Ascending aorta (tissue), 2 donors: ENCODE data around the gene MDM2. TPM values are rescaled to one million over a fixed set of nuclear protein-coding genes. Genes with fewer than 3 reads are reported as not detected.

Source experiments
- DNase-seq, 2 donors: peaks; one replicate each; pipeline ENCODE4 v3.0.0-alpha.2; 2019; ENCODE audit warnings: low spot score in 2 of 2
- H3K27ac ChIP-seq, 2 donors: fragments of 200-600 bp; sonication (generic); one replicate each; pipeline ENCODE4 v1.5.1; 2016 to 2017; ENCODE audit warnings: mild to moderate bottlenecking in 1 of 2
- H3K27me3 ChIP-seq: fragments of 200-600 bp; sonication (generic); one replicate; pipeline ENCODE4 v1.5.1; 2017
- H3K36me3 ChIP-seq, 2 donors: fragments of 200-600 bp; sonication (generic); one replicate each; pipeline ENCODE4 v1.5.1; 2016
- H3K4me1 ChIP-seq, 2 donors: fragments of 200-600 bp; sonication (generic); one replicate each; pipeline ENCODE4 v1.5.1; 2016 to 2017; ENCODE audit warnings: mild to moderate bottlenecking in 1 of 2
- H3K4me3 ChIP-seq, 2 donors: fragments of 200-600 bp; sonication (generic); one replicate each; pipeline ENCODE4 v1.5.1; 2016 to 2017; ENCODE audit warnings: mild to moderate bottlenecking in 1 of 2
- H3K9me3 ChIP-seq, 2 donors: fragments of 200-600 bp; sonication (generic); one replicate each; pipeline ENCODE4 v1.5.1; 2016
- CTCF ChIP-seq, 3 experiments: fragments of 200-600 bp in 2 of 3; fragments of 450-650 bp in 1 of 3; sonication (generic) in 2 of 3; IDR thresholded peaks; one replicate each; pipeline ENCODE4 v1.5.1; 2016 to 2019; ENCODE audit warnings: antibody characterized with exemption in 3 of 3, mild to moderate bottlenecking in 1 of 3, moderate library complexity in 1 of 3
- intact Hi-C: fragments of 100-400 bp; cut with DNase I; formaldehyde crosslinking; loops from one replicate; pipeline ENCODE4 v1.15.1; 2023
- total RNA-seq: library from RNA; depleted of rRNA; stranded (reverse); fragments of >200 nt; gene quantifications from one replicate; pipeline ENCODE4 v1.1.0, GENCODE V29; 2016

The MDM2 gene
- total RNA-seq, 1 donor from 2014 or later, result 24.2 TPM

DNA sequence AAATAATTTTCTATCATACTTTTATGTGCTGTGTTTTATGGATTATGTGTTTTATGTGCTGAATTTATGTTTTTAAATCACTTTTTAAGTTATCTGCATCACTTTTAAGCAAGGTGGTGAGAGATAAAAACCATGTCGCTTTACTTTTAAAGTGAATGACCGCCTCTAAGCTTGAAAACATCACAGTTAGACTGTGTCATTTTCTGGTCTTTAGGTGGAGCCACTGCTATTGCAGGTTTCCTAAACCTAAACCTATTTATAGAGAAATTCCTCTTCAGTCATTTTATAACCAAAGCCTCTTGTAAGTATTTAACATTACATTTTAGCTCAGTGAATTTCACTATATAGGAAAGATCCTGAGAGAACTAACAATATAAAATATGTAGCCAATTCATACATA, 21.0 kb upstream of the MDM2 start:
- no peak for DNase-seq
- Histone ChIP-seq H3K27ac (peak overlapping the region; percentile 31 to 39), H3K4me1 (peaks cover 0 to 2% of the 10 kb centered on the region in 2 donors), H3K36me3 (no peaks in the 10 kb centered on the region), H3K9me3 (no peaks in the 10 kb centered on the region), H3K27me3 (no peaks in the 10 kb centered on the region), H3K4me3 (no peak overlapping the region)
- intact Hi-C loops, result loop anchor here (2.0 kb wide), 1 partner anchor 20 kb away; no protein-coding TSS in a partner anchor
- TF ChIP-seq CTCF (IDR thresholded peaks at IDR 0.05), result peak in 1 of 3 experiments; percentile 5

- H3K36me3 ChIP-seq, result no peaks in the 10 kb centered on the region
- no peak for DNase-seq
- intact Hi-C loops, result no loop called here
- peaks cover 0 to 2% of the 10 kb centered on the region in 2 donors for H3K4me1 ChIP-seq
- H3K27me3 ChIP-seq, result no peaks in the 10 kb centered on the region
- TF ChIP-seq CTCF (IDR thresholded peaks at IDR 0.05), result no peak
- no peaks in the 10 kb centered on the region for H3K9me3 ChIP-seq
- H3K27ac ChIP-seq, result no peak overlapping the region
- no peak overlapping the region for H3K4me3 ChIP-seq
Observed at GRCh38 chr12:68788554-68789143, 19.3 kb upstream of the MDM2 start.

- Histone ChIP-seq H3K4me3 (no peak overlapping the region), H3K27ac (no peak overlapping the region), H3K36me3 (no peaks in the 10 kb centered on the region), H3K4me1 (peaks cover 0 to 2% of the 10 kb centered on the region in 2 donors), H3K9me3 (no peaks in the 10 kb centered on the region), H3K27me3 (no peaks in the 10 kb centered on the region)
- no peak for DNase-seq
- no peak for TF ChIP-seq CTCF (IDR thresholded peaks at IDR 0.05)
- intact Hi-C loops, result no loop called here
Observed at GRCh38 chr12:68789144-68789878, 18.7 kb upstream of the MDM2 start.

- TF ChIP-seq CTCF (IDR thresholded peaks at IDR 0.05), result no peak
- Histone ChIP-seq H3K27me3 (no peaks in the 10 kb centered on the region), H3K36me3 (no peaks in the 10 kb centered on the region), H3K4me3 (no peak overlapping the region), H3K9me3 (no peaks in the 10 kb centered on the region), H3K27ac (no peak overlapping the region), H3K4me1 (peaks cover 0 to 2% of the 10 kb centered on the region in 2 donors)
- intact Hi-C loops, result no loop called here
- no peak for DNase-seq
Observed at GRCh38 chr12:68790081-68790951, 17.7 kb upstream of the MDM2 start.

GRCh38 chr12:68790952-68791234, 17.1 kb upstream of the MDM2 start:
- no peaks in the 10 kb centered on the region for H3K36me3 ChIP-seq
- intact Hi-C loops, result no loop called here
- TF ChIP-seq CTCF (IDR thresholded peaks at IDR 0.05), result no peak
- H3K4me3 ChIP-seq, result no peak overlapping the region
- no peak overlapping the region for H3K27ac ChIP-seq
- DNase-seq, result no peak
- no peaks in the 10 kb centered on the region for H3K9me3 ChIP-seq
- no peaks in the 10 kb centered on the region for H3K27me3 ChIP-seq
- peaks cover 0 to 2% of the 10 kb centered on the region in 2 donors for H3K4me1 ChIP-seq
